Cardiac muscle cell (in vitro differentiated cells and primary cell): Measurements from ENCODE around the gene NEU4. TPM values are rescaled to one million over a fixed set of nuclear protein-coding genes. Genes with fewer than 3 reads are reported as not detected.
"Not testable (repeated sequence)": the region's sequence is repeated elsewhere in the genome, so short reads cannot be mapped to it uniquely, and the experiment has no call there.

Experiments used
- DNase-seq, 2 donors: peaks; one replicate each; pipeline versions ENCODE4 v3.0.0 to v3.0.0-alpha.2; 2010 to 2017; ENCODE audit warnings: low read depth in 1 of 2, low spot score in 1 of 2
- H3K27ac ChIP-seq: fragments of 200-600 bp; sonication (generic); 2 replicates; pipeline ENCODE4 v1.5.1; 2016
- H3K27me3 ChIP-seq: fragments of 200-600 bp; sonication (generic); 2 replicates; pipeline ENCODE4 v1.6.0; 2016; ENCODE audit warnings: control low read depth
- H3K36me3 ChIP-seq: fragments of 200-600 bp; sonication (generic); 2 replicates; pipeline ENCODE4 v1.5.1; 2016; ENCODE audit warnings: control low read depth
- H3K4me1 ChIP-seq: fragments of 200-600 bp; sonication (generic); 2 replicates; pipeline ENCODE4 v1.8.1; 2017; ENCODE audit warnings: low read depth, mild to moderate bottlenecking, mixed run types
- H3K4me3 ChIP-seq: fragments of 200-600 bp; sonication (generic); 2 replicates; pipeline ENCODE4 v1.5.1; 2016; ENCODE audit warnings: mild to moderate bottlenecking
- H3K9me3 ChIP-seq: fragments of 200-600 bp; sonication (generic); 2 replicates; pipeline ENCODE4 v1.5.1; 2017; ENCODE audit warnings: low read depth, mild to moderate bottlenecking, control low read depth
- polyA plus RNA-seq: library from polyadenylated mRNA; unstranded; fragments of >200 nt; fragmentation: Nextera tagmentation; extraction: Ambion mirVana; gene quantifications from 2 replicates; pipeline ENCODE4 v1.2.1, GENCODE V29; 2016
- total RNA-seq: library from RNA; depleted of rRNA; stranded (reverse); fragments of >200 nt; gene quantifications from 2 replicates; pipeline ENCODE4 v1.2.3, GENCODE V29; 2016
- TF ChIP-seq, protein P1 (sequence below): IDR thresholded peaks from 2 replicates; pipeline ENCODE4 v1.5.1; 2012; ENCODE audit warnings: low read depth, mild to moderate bottlenecking, low read length

The NEU4 gene
- total and polyA plus RNA-seq, 2 experiments from 2014 or later = 0.13 to 1.8 TPM

DNA sequence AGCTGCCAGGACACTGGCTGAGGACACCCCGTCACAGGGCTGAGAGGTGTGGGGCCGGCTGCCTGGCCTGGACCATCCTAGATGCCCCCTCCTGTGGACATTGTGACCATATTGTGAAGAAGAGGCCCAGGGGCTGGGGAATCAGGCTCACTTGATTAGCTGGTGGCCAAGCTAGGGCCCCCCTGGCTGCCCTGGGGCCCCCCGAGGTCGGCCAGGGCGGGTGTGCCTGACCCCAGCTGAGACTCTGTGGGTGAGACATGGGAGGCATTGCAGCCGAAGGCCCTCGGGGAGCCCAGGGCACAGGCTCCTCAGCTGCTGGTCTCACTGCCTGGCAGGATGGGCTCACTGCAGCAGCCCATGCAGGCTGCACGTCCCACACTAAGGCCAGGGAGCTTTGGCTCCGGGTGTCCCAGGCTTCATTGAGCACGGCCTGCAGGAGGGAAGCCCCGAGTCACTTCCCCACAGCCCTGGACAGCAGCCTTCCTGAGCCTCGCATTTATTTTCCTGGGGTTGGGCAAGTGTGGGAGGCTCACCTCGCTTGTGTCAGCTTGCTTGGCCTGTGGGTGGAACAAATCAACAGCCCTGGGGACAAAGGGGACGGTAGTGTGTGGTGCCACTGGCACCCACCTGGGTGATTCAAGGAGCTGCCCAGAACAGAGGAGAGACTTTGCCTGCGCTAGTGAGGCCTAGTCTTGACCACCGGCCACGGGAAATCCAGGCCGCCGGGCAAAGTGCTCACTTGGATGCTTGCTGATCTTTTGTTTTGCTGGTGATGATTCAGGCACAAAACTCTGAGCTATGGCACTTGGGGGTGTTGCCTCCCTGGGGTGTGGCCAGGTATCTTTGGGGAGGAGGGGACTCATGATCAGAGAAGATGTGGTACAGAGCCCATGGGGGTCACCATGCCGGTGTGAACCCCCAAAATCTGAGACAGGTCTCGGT, 31.0 kb upstream of the NEU4 start:
- Histone ChIP-seq H3K27ac (no peak overlapping the region), H3K27me3 (no peaks in the 10 kb centered on the region), H3K4me1 (no peaks in the 10 kb centered on the region), H3K9me3 (no peaks in the 10 kb centered on the region), H3K36me3 (no peaks in the 10 kb centered on the region), H3K4me3 (no peak overlapping the region)
- DNase-seq = no peak
- TF ChIP-seq, protein P1, sequence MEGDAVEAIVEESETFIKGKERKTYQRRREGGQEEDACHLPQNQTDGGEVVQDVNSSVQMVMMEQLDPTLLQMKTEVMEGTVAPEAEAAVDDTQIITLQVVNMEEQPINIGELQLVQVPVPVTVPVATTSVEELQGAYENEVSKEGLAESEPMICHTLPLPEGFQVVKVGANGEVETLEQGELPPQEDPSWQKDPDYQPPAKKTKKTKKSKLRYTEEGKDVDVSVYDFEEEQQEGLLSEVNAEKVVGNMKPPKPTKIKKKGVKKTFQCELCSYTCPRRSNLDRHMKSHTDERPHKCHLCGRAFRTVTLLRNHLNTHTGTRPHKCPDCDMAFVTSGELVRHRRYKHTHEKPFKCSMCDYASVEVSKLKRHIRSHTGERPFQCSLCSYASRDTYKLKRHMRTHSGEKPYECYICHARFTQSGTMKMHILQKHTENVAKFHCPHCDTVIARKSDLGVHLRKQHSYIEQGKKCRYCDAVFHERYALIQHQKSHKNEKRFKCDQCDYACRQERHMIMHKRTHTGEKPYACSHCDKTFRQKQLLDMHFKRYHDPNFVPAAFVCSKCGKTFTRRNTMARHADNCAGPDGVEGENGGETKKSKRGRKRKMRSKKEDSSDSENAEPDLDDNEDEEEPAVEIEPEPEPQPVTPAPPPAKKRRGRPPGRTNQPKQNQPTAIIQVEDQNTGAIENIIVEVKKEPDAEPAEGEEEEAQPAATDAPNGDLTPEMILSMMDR = no peak

DNA sequence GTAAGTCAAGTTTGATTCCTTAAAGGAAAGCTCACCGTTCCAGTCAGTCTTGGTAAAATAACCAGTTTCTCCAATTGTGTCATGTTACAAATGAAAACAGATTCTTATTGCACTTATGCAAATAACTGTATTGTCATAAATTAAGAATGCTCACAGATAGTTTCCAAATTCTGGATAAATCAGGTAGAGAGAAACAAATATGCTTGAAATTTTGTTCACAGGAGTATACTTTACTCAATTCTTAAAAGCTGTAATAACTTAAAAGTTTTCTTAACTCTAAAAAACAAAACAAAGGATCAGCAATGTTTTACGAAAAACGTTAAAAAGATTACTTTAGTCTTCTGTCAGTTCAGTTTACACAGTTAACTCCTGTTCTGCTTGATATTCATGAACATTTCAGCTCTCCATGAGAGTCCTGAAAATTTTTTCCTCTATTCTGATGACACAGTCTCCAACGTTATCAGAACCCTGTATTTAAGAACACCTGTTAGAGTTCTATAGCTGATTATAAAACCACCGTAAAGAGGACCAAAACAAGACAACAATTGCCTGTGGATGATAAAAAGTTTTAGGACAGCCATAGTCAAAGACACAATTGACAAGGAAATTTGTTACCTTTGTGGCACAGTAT, 27.9 kb upstream of the NEU4 start:
- Histone ChIP-seq H3K4me3 (no peak overlapping the region), H3K27me3 (no peaks in the 10 kb centered on the region), H3K27ac (no peak overlapping the region), H3K36me3 (no peaks in the 10 kb centered on the region), H3K4me1 (no peaks in the 10 kb centered on the region), H3K9me3 (no peaks in the 10 kb centered on the region)
- TF ChIP-seq, protein P1 = no peak
- DNase-seq = no peak

DNA sequence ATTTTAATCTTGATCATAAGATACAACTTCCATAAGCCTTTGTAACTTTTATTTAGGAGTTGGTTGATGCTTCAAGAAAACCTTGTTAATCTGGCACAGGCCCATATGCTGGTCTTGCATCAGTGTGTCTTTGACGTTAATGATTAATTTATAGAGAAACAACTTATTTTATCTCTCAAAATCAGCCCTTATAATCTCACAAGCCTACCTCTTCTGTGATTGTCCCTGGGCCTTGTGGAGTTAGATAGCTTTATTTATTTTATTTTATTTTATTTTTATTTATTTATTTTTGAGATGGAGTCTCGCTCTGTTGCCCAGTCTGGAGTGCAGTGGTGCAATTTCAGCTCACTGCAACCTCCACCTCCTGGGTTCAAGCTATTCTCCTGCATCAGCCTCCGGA, 26.9 kb upstream of the NEU4 start:
- H3K27me3 ChIP-seq, DNase-seq, H3K4me3 ChIP-seq, H3K4me1 ChIP-seq, H3K36me3 ChIP-seq, H3K27ac ChIP-seq, H3K9me3 ChIP-seq: not testable (repeated sequence)

DNA sequence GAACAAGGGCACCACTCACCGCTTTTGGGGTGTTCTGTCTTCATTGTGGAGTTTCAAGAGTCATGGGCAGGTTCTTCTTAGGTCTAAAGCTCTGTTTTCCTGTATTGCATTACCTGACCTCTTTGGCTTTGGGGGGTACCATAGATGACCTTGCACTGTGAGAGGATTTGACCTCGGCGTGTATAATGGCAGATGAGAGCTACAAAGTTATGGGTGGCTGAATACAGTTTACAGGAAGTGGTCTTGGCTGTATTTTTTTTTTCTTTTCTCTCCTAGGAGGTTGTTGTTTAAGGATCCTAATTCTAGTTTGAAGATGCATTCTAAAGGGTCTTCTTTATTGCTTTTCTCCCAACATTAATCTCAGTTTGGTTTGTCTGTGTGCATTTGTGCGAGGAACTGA, 20.9 kb upstream of the NEU4 start:
- H3K9me3 ChIP-seq = no peaks in the 10 kb centered on the region
- TF ChIP-seq, protein P1 = no peak
- no peak overlapping the region for H3K27ac ChIP-seq
- no peaks in the 10 kb centered on the region for H3K4me1 ChIP-seq
- no peaks in the 10 kb centered on the region for H3K27me3 ChIP-seq
- no peak overlapping the region for H3K4me3 ChIP-seq
- no peak for DNase-seq
- H3K36me3 ChIP-seq = no peaks in the 10 kb centered on the region

DNA sequence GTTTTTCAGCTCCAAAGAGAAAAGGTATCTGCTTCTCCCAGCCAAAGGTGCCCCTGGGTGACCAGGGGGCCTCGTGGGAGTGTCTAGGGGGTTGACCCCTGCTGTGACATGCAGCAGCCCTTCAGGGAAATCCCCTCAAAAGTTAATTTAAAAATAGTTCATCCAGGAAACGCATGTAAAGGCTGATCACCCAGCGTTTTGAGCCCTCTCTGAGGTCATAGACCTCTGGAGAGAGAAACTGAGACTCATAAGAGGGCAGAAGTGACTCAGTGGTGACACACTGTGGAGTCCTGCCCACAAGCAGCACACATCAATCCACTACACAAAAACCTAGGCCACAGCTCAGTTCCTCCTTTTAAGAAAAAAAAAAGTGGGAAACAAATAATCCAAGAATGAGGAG, 20.4 kb upstream of the NEU4 start:
- Histone ChIP-seq H3K4me1 (no peaks in the 10 kb centered on the region), H3K36me3 (no peaks in the 10 kb centered on the region), H3K4me3 (no peak overlapping the region), H3K9me3 (no peaks in the 10 kb centered on the region), H3K27me3 (no peaks in the 10 kb centered on the region), H3K27ac (no peak overlapping the region)
- TF ChIP-seq, protein P1 = no peak
- DNase-seq = no peak

DNA sequence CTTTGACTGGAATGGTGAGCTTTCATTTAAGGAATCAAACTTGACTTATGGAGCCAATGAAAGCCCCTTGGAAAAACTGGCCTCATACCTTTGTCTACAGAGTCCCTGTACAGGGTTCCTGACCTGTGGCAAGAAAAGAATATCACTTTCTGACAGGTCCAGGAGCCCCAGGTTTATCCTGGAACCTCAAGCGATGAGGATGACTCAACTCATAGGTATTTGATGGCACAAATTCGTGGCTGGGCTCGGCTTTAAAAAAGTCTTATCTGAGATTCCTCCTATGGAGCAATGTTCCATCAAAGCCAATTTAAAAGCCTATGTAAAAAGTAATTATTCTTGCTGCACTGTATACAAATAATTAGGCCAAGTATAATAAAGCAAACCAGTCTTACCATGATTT, 17.6 kb upstream of the NEU4 start:
- DNase-seq = peak in 1 of 2 donors; percentile 43
- not testable (repeated sequence) for H3K4me3 ChIP-seq

More for the DNA sequence above, 17.6 kb upstream of the NEU4 start:
- not testable (repeated sequence) for H3K27me3 ChIP-seq, H3K4me1 ChIP-seq, H3K36me3 ChIP-seq, H3K9me3 ChIP-seq, H3K27ac ChIP-seq
